ENCODE measurements around the gene FOXO3. TPM values are rescaled to one million over a fixed set of nuclear protein-coding genes. Genes with fewer than 3 reads are reported as not detected.

The FOXO3 gene
- total RNA-seq, 4 donors from 2014 or later, result 111 to 293 (median 183) TPM

- ATAC-seq (peak; percentile 18 to 22), DNase-seq (peak; percentile 73 to 85)
- peaks cover 0 to 9% of the 10 kb centered on the region in 2 donors for H3K36me3 ChIP-seq
- H3K4me3 ChIP-seq, result peak overlapping the region; percentile 81 to 99 (median 89)
- no peaks in the 10 kb centered on the region for H3K27me3 ChIP-seq
- TF ChIP-seq POLR2A (IDR thresholded peaks at IDR 0.05), result peak; percentile 81 to 96
- TF ChIP-seq, protein P1, sequence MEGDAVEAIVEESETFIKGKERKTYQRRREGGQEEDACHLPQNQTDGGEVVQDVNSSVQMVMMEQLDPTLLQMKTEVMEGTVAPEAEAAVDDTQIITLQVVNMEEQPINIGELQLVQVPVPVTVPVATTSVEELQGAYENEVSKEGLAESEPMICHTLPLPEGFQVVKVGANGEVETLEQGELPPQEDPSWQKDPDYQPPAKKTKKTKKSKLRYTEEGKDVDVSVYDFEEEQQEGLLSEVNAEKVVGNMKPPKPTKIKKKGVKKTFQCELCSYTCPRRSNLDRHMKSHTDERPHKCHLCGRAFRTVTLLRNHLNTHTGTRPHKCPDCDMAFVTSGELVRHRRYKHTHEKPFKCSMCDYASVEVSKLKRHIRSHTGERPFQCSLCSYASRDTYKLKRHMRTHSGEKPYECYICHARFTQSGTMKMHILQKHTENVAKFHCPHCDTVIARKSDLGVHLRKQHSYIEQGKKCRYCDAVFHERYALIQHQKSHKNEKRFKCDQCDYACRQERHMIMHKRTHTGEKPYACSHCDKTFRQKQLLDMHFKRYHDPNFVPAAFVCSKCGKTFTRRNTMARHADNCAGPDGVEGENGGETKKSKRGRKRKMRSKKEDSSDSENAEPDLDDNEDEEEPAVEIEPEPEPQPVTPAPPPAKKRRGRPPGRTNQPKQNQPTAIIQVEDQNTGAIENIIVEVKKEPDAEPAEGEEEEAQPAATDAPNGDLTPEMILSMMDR (IDR thresholded peaks at IDR 0.05 in 4 of 5, conservative IDR thresholded peaks at IDR 0.05 in 1 of 5), result peak in 2 of 5 experiments; percentile 14 to 25
- no peaks in the 10 kb centered on the region for H3K9me3 ChIP-seq
- in situ Hi-C loops (cut with MboI; ENCODE audit: low sequenced_read_pairs in 4 of 4), result loop anchor here in 1 of 4 donors (25.0 kb wide), 1 partner anchor 105 kb away; no protein-coding TSS in a partner anchor
- H3K27ac ChIP-seq, result peak overlapping the region; percentile 95 to 100 (median 100)
- intact Hi-C loops (cut with DNase I; ENCODE audit: low total_unique reads), result loop anchor here (2.0 to 10.0 kb wide), 7 partner anchors 35 to 897 kb away; partner anchors contain the start of genes CD164, CEP57L1, MICAL1 and SESN1
- peaks cover 29% of the 10 kb centered on the region in 2 donors for H3K4me1 ChIP-seq
Measured at GRCh38 chr6:108557494-108558371, 3.0 kb upstream of the FOXO3 start.

GRCh38 chr6:108558372-108559096 is 2.2 kb upstream of the FOXO3 start:
- H3K4me3 ChIP-seq, result peak overlapping the region; percentile 81 to 99 (median 94)
- intact Hi-C loops (cut with DNase I; ENCODE audit: low total_unique reads), result loop anchor here (1.0 to 10.0 kb wide), 8 partner anchors 34 to 896 kb away; partner anchors contain the start of genes CD164, CEP57L1, MICAL1 and SESN1
- ATAC-seq, result peak; percentile 36 to 40
- no peaks in the 10 kb centered on the region for H3K9me3 ChIP-seq
- H3K27me3 ChIP-seq, result no peaks in the 10 kb centered on the region
- TF ChIP-seq, protein P1 (IDR thresholded peaks at IDR 0.05 in 4 of 5, conservative IDR thresholded peaks at IDR 0.05 in 1 of 5), result no peak
- TF ChIP-seq POLR2A (IDR thresholded peaks at IDR 0.05), result peak; percentile 66 to 94
- DNase-seq, result peak; percentile 98 to 99
- H3K27ac ChIP-seq, result peak overlapping the region; percentile 95 to 100 (median 100)
- H3K36me3 ChIP-seq, result peaks cover 0 to 9% of the 10 kb centered on the region in 2 donors
- in situ Hi-C loops (cut with MboI; ENCODE audit: low sequenced_read_pairs in 4 of 4), result loop anchor here in 1 of 4 donors (25.0 kb wide), 1 partner anchor 104 kb away; no protein-coding TSS in a partner anchor
- peaks cover 29 to 30% of the 10 kb centered on the region in 2 donors for H3K4me1 ChIP-seq

DNA sequence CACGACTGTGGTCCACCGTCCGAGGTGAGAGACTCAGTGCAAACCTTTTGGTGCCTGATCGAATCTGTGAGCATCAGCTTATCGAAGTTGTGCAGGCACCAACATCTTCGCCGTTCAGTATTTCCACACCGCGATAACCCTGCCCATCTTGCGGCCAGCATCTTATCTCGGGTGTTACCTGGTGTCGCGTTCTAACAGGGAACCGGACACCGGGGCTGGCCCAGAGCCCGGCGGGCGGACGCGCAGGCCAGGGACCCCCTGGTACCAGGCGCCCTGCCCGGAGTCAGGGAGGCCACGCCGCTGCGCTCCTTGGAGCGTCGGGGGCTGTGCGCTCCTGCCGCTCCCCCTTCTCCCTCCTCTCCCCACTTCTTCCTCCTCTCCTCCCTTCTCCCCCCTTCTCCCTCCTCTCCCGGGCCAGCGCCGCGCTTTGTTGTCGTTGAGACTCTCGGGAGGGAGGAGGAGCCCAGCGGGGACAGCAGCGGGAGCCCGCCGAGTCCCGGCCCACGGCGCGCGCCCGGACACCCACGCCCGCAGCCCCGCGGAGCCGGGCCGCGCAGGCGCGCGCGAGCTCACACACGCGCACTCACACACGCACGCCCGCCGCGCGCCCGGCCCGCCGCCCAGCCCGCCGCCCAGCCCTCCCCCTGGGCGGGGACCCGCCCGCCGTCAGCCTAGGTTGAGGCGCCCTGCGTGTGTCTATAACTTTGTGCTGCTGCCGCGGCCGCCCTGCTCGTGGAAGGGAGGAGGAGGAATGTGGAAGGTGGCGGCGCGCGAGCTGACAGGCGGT is 1.4 kb upstream of the FOXO3 start:
- Histone ChIP-seq H3K4me3 (peak overlapping the region; percentile 85 to 99 (median 96)), H3K27me3 (no peaks in the 10 kb centered on the region), H3K36me3 (peaks cover 0 to 9% of the 10 kb centered on the region in 2 donors), H3K27ac (peak overlapping the region; percentile 95 to 100 (median 100)), H3K4me1 (peaks cover 34 to 37% of the 10 kb centered on the region in 2 donors), H3K9me3 (no peaks in the 10 kb centered on the region)
- TF ChIP-seq, protein P1 (IDR thresholded peaks at IDR 0.05 in 4 of 5, conservative IDR thresholded peaks at IDR 0.05 in 1 of 5), result no peak
- TF ChIP-seq POLR2A (IDR thresholded peaks at IDR 0.05), result peak; percentile 91 to 95
- DNase-seq (peak; percentile 86 to 88), ATAC-seq (peak; percentile 16 to 28)
- in situ Hi-C loops (cut with MboI; ENCODE audit: low sequenced_read_pairs in 4 of 4) (loop anchor here in 1 of 4 donors (25.0 kb wide), 1 partner anchor 103 kb away; no protein-coding TSS in a partner anchor), intact Hi-C loops (cut with DNase I; ENCODE audit: low total_unique reads) (loop anchor here (1.0 to 10.0 kb wide), 8 partner anchors 34 to 896 kb away; partner anchors contain the start of genes CD164, CEP57L1, MICAL1 and SESN1)

Data from gastrocnemius medialis (tissue), 4 donors.